SK-N-SH (cell line): Measurements from ENCODE around the gene CEACAM4. TPM values are rescaled to one million over a fixed set of nuclear protein-coding genes. Genes with fewer than 3 reads are reported as not detected.

ENCODE experiments used
- CTCF ChIA-PET: fragments of 300-600, 350-600 bp; formaldehyde crosslinking; extraction: SDS; loops from one replicate; lab custom pipeline; 2021; lab: Yijun Ruan, JAX
- POLR2A ChIA-PET: fragments of 350-600 bp; sonication (Branson Sonifier 250); formaldehyde crosslinking; extraction: SDS; loops from one replicate; lab custom pipeline; 2020; ENCODE audit warnings: antibody characterized with exemption, inconsistent platforms; lab: Yijun Ruan, JAX
- DNase-seq: peaks from one replicate; pipeline ENCODE4 v3.0.0; 2012
- H2AFZ ChIP-seq: fragments of 200-600 bp; sonication (generic); 2 replicates; pipeline ENCODE4 v1.8.1; 2016; ENCODE audit warnings: antibody characterized with exemption, mild to moderate bottlenecking, low read depth
- H3F3A ChIP-seq: fragments of 200-600 bp; sonication (generic); replicated peaks from 2 replicates; pipeline ENCODE3; 2016; ENCODE audit warnings: antibody characterized with exemption, mild to moderate bottlenecking; ENCODE audit not compliant: insufficient read depth
- H3K27ac ChIP-seq, 2 experiments: fragments of 200-500 bp in 1 of 2; fragments of 200-600 bp in 1 of 2; sonication (Bioruptor generic) in 1 of 2; sonication (generic), shearing (Covaris generic) in 1 of 2; 2 replicates each; pipeline versions ENCODE4 v1.5.1 to v1.6.1; 2014 to 2016; ENCODE audit warnings: low read depth in 2 of 2, inconsistent platforms in 1 of 2, low read length in 1 of 2, mild to moderate bottlenecking in 1 of 2, mixed read lengths in 1 of 2
- H3K27me3 ChIP-seq: fragments of 200-600 bp; sonication (generic), shearing (Covaris generic); 2 replicates; pipeline ENCODE4 v1.6.1; 2016; ENCODE audit warnings: mixed run types; ENCODE audit not compliant: insufficient read depth
- H3K36me3 ChIP-seq, 2 experiments: fragments of 200-500 bp in 1 of 2; fragments of 200-600 bp in 1 of 2; sonication (Bioruptor generic) in 1 of 2; sonication (generic) in 1 of 2; replicated peaks in 1 of 2; 2 replicates each; pipeline versions ENCODE3 to v1.5.1; 2014 to 2016; ENCODE audit warnings: low read length in 1 of 2, mild to moderate bottlenecking in 1 of 2; ENCODE audit not compliant: insufficient read depth in 2 of 2, control insufficient read depth in 1 of 2
- H3K4me1 ChIP-seq, 2 experiments: fragments of 200-500 bp in 1 of 2; fragments of 200-600 bp in 1 of 2; sonication (Bioruptor generic) in 1 of 2; sonication (generic), shearing (Covaris generic) in 1 of 2; 2 replicates each; pipeline versions ENCODE4 v1.5.1 to v1.6.1; 2014 to 2016; ENCODE audit warnings: low read depth in 1 of 2, low read length in 1 of 2, mixed run types in 1 of 2; ENCODE audit not compliant: insufficient read depth in 2 of 2, control insufficient read depth in 1 of 2
- H3K4me2 ChIP-seq: fragments of 200-600 bp; sonication (generic), shearing (Covaris generic); 2 replicates; pipeline ENCODE4 v1.6.1; 2017; ENCODE audit warnings: mixed run types
- H3K4me3 ChIP-seq, 2 experiments: fragments of 200-500 bp in 1 of 2; fragments of 200-600 bp in 1 of 2; sonication (Bioruptor generic) in 1 of 2; sonication (generic), shearing (Covaris generic) in 1 of 2; 2 replicates each; pipeline versions ENCODE4 v1.5.1 to v1.8.1; 2014 to 2016; ENCODE audit warnings: low read depth in 2 of 2, inconsistent platforms in 1 of 2, low read length in 1 of 2, mild to moderate bottlenecking in 1 of 2, mixed read lengths in 1 of 2, moderate library complexity in 1 of 2
- H3K79me2 ChIP-seq: fragments of 200-600 bp; sonication (generic); 2 replicates; pipeline ENCODE4 v1.8.1; 2017; ENCODE audit warnings: mild to moderate bottlenecking; ENCODE audit not compliant: insufficient read depth
- H3K9ac ChIP-seq: fragments of 200-600 bp; sonication (generic); 2 replicates; pipeline ENCODE4 v1.6.1; 2017; ENCODE audit warnings: mixed run types
- H3K9me2 ChIP-seq: fragments of 200-600 bp; sonication (generic); 2 replicates; pipeline ENCODE4 v1.6.1; 2017; ENCODE audit warnings: mixed run types
- H3K9me3 ChIP-seq: fragments of 200-600 bp; sonication (generic); 2 replicates; pipeline ENCODE4 v1.6.1; 2017; ENCODE audit warnings: mixed run types, mild to moderate bottlenecking, moderate library complexity
- H4K20me1 ChIP-seq: fragments of 200-600 bp; sonication (generic); 2 replicates; pipeline ENCODE4 v1.6.1; 2017; ENCODE audit warnings: mild to moderate bottlenecking, mixed run types; ENCODE audit not compliant: insufficient read depth
- EZH2phosphoT487 ChIP-seq: fragments of 200-600 bp; sonication (generic); IDR thresholded peaks from 2 replicates; pipeline ENCODE4 v1.6.1; 2017; ENCODE audit warnings: low read depth, mixed run types, mild to moderate bottlenecking, antibody characterized with exemption, moderate library complexity, borderline replicate concordance
- FOSL2 ChIP-seq: IDR thresholded peaks from 2 replicates; pipeline ENCODE4 v1.4.0; 2012; ENCODE audit warnings: low read depth, mild to moderate bottlenecking, moderate library complexity, borderline replicate concordance
- FOXJ3 ChIP-seq: sonication (generic); formaldehyde crosslinking; IDR thresholded peaks from 2 replicates; pipeline ENCODE4 v1.5.1; 2020; ENCODE audit warnings: mild to moderate bottlenecking, missing genetic modification reagents
- FOXM1 ChIP-seq: IDR thresholded peaks from 2 replicates; pipeline ENCODE4 v1.4.0; 2012; ENCODE audit warnings: low read depth, mild to moderate bottlenecking
- GABPA ChIP-seq: IDR thresholded peaks from 2 replicates; pipeline ENCODE4 v1.4.0; 2012; ENCODE audit warnings: low read depth, mild to moderate bottlenecking
- IRF3 ChIP-seq: fragments of 150-350 bp; IDR thresholded peaks from 2 replicates; pipeline ENCODE4 v1.6.1; 2016; ENCODE audit warnings: mild to moderate bottlenecking, low read depth, low read length
- JUND ChIP-seq: IDR thresholded peaks from 2 replicates; pipeline ENCODE4 v1.4.0; 2012
- MEF2A ChIP-seq: IDR thresholded peaks from 2 replicates; pipeline ENCODE4 v1.4.0; 2012; ENCODE audit warnings: low read depth, borderline replicate concordance
- NRF1 ChIP-seq: IDR thresholded peaks from 2 replicates; pipeline ENCODE4 v1.6.1; 2012; ENCODE audit warnings: low read depth, mild to moderate bottlenecking, low read length
- PBX3 ChIP-seq: IDR thresholded peaks from 2 replicates; pipeline ENCODE4; 2012
- POLR2AphosphoS5 ChIP-seq: IDR thresholded peaks from 2 replicates; pipeline ENCODE4 v1.6.1; 2012; ENCODE audit warnings: low read depth, low read length
- RCOR1 ChIP-seq: fragments of 150-350 bp; IDR thresholded peaks from 2 replicates; pipeline ENCODE4 v1.6.1; 2017; ENCODE audit warnings: antibody characterized with exemption, low read length
- RFX5 ChIP-seq: IDR thresholded peaks from 2 replicates; pipeline ENCODE4 v1.6.1; 2012; ENCODE audit warnings: mild to moderate bottlenecking, improper control_type of control experiment, low read length
- RXRA ChIP-seq: IDR thresholded peaks from 2 replicates; pipeline ENCODE4 v1.4.0; 2012; ENCODE audit warnings: low read depth, mild to moderate bottlenecking, borderline replicate concordance
- SIN3A ChIP-seq: IDR thresholded peaks from 2 replicates; pipeline ENCODE4 v1.6.1; 2012; ENCODE audit warnings: low read depth, mild to moderate bottlenecking, low read length, moderate library complexity, borderline replicate concordance
- TCF12 ChIP-seq: IDR thresholded peaks from 2 replicates; pipeline ENCODE4 v1.4.0; 2012
- TEAD4 ChIP-seq: IDR thresholded peaks from 2 replicates; pipeline ENCODE4 v1.4.0; 2012; ENCODE audit warnings: mild to moderate bottlenecking, borderline replicate concordance; ENCODE audit not compliant: insufficient read depth
- USF2 ChIP-seq: fragments of 150-350 bp; IDR thresholded peaks from 2 replicates; pipeline ENCODE4 v1.6.1; 2017; ENCODE audit warnings: antibody characterized with exemption, low read length, low read depth, borderline replicate concordance
- WGBS: methylation state at CpG from one replicate; pipeline ENCODE4 v1.1.6; 2017; ENCODE audit warnings: low lambda C conversion rate; 5-methylcytosine and 5-hydroxymethylcytosine counted together
- polyA plus RNA-seq, 3 experiments: library from polyadenylated mRNA; depleted of rRNA; stranded (reverse); fragments of >200 nt; gene quantifications; 2 replicates each; pipeline ENCODE4 v1.2.3, GENCODE V29; 2012

Gene CEACAM4
- polyA plus RNA-seq, 1 of the 3 experiments (the other 2 are of a cell fraction): not detected

GRCh38 chr19:41624515-41624914 is 2.4 kb downstream of the CEACAM4 start:
- Histone ChIP-seq H3K9ac (no peak overlapping the region), H3K4me1 (no peaks in the 10 kb centered on the region), H3K4me3 (no peak overlapping the region), H3K27ac (no peak overlapping the region), H2AFZ (no peak overlapping the region), H3K4me2 (no peak overlapping the region), H3K9me2 (no peaks in the 10 kb centered on the region), H3K79me2 (no peaks in the 10 kb centered on the region), H3K36me3 (no peaks in the 10 kb centered on the region), H3F3A (no peaks in the 10 kb centered on the region), H3K27me3 (peaks cover 9% of the 10 kb centered on the region; the same call in 1 of the 2 replicates), H3K9me3 (no peaks in the 10 kb centered on the region), H4K20me1 (no peaks in the 10 kb centered on the region)
- ChIA-PET CTCF (no interaction called here), POLR2A (no interaction called here)
- no peak for DNase-seq
- TF ChIP-seq FOXM1 (no peak), JUND (no peak), NRF1 (no peak), PBX3 (no peak), RCOR1 (no peak), MEF2A (no peak), GABPA (no peak), FOSL2 (no peak), TEAD4 (no peak), IRF3 (no peak), FOXJ3 (CRISPR knock-in tag) (no peak), USF2 (no peak), POLR2AphosphoS5 (no peak), TCF12 (no peak), SIN3A (no peak)
- WGBS: 18% methylated on average over 7 of the region's 7 CpGs

- H3K79me2 ChIP-seq: no peaks in the 10 kb centered on the region
- no peak overlapping the region for H2AFZ ChIP-seq
- no peak overlapping the region for H3K9ac ChIP-seq
- H3K27me3 ChIP-seq: peaks cover 9% of the 10 kb centered on the region; the same call in 1 of the 2 replicates
- no peaks in the 10 kb centered on the region for H4K20me1 ChIP-seq
- H3K27ac ChIP-seq: no peak overlapping the region
- WGBS: 5% methylated on average over 4 of the region's 4 CpGs
- DNase-seq: no peak
- no peaks in the 10 kb centered on the region for H3K4me1 ChIP-seq
- ChIA-PET POLR2A (no interaction called here), CTCF (no interaction called here)
- no peaks in the 10 kb centered on the region for H3K9me2 ChIP-seq
- H3K4me3 ChIP-seq: no peak overlapping the region
- no peak overlapping the region for H3K4me2 ChIP-seq
- no peaks in the 10 kb centered on the region for H3K9me3 ChIP-seq
- H3K36me3 ChIP-seq: no peaks in the 10 kb centered on the region
- TF ChIP-seq MEF2A: no peak
- TF ChIP-seq RXRA: no peak
- TF ChIP-seq RFX5: no peak
- TF ChIP-seq EZH2phosphoT487: no peak
- TF ChIP-seq, all 33 proteins: peak for 0
- no peaks in the 10 kb centered on the region for H3F3A ChIP-seq
Observed at GRCh38 chr19:41623360-41623759, 3.5 kb downstream of the CEACAM4 start.
